K562 (cell line): ENCODE results near the gene RYR3. TPM values are rescaled to one million over a fixed set of nuclear protein-coding genes. Genes with fewer than 3 reads are reported as not detected.

Experiments
- ATAC-seq: fragments of 200-7000 bp; cut with Tn5 transposase; 3 replicates; pipeline ENCODE4 v1.9.1; 2020; ENCODE audit warnings: moderate library complexity
- Bru-seq: library from RNA; stranded (reverse); fragments of 400-500 nt; gene quantifications from one replicate; lab custom pipeline; 2021; lab: Mats Ljungman, UMichigan
- BruChase-seq, 2 experiments: library from RNA; stranded (reverse); fragments of 400-500 nt; gene quantifications; one replicate each; lab custom pipeline; 2021; lab: Mats Ljungman, UMichigan
- BruUV-seq: library from RNA; stranded (reverse); fragments of 400-500 nt; replicated peaks from 2 replicates; lab custom pipeline; 2021; lab: Mats Ljungman, UMichigan
- CTCF ChIA-PET: fragments of 300-600 bp; formaldehyde crosslinking; extraction: SDS; loops from one replicate; lab custom pipeline; 2021; ENCODE audit warnings: low intra/inter-chr PET ratio; lab: Yijun Ruan, JAX
- POLR2A ChIA-PET: fragments of 300-600, 350-650 bp; sonication (Branson Sonifier 250); formaldehyde crosslinking; extraction: SDS; loops from one replicate; lab custom pipeline; 2021; ENCODE audit warnings: antibody characterized with exemption, inconsistent platforms; lab: Yijun Ruan, JAX
- DNase-seq, 4 experiments: peaks; one replicate each; pipeline versions ENCODE4 v3.0.0 to v3.0.0-alpha.2; 2011 to 2018; ENCODE audit warnings: low spot score in 3 of 4, mixed read lengths in 3 of 4; ENCODE audit errors: extremely low read depth in 1 of 4
- FAIRE-seq: peaks from 2 replicates; lab custom pipeline; 2011; peaks lifted over from hg19 to GRCh38; lab: Jason Lieb, UNC
- H2AFZ ChIP-seq: 2 replicates; pipeline ENCODE4 v1.6.0; 2011; ENCODE audit warnings: low read depth, low read length, control low read depth, inconsistent platforms
- H3K27ac ChIP-seq: fragments of 200-600 bp; 3 replicates; pipeline ENCODE4 v1.8.0; 2011; ENCODE audit warnings: low read depth, mild to moderate bottlenecking, control low read depth, inconsistent platforms, low read length, moderate library complexity, mixed read lengths; ENCODE audit errors: extremely low read depth
- H3K27me3 ChIP-seq, 2 experiments: fragments of 300-600 bp in 1 of 2; 2 replicates in 1 of 2; 3 replicates in 1 of 2; pipeline versions ENCODE4 v1.6.0 to v1.8.0; 2011; ENCODE audit warnings: inconsistent platforms in 2 of 2, low read length in 2 of 2, mild to moderate bottlenecking in 1 of 2, mixed read lengths in 1 of 2, moderate library complexity in 1 of 2; ENCODE audit not compliant: control insufficient read depth in 2 of 2, insufficient read depth in 2 of 2
- H3K36me3 ChIP-seq: fragments of 300-600 bp; 3 replicates; pipeline ENCODE4 v1.8.0; 2011; ENCODE audit warnings: mild to moderate bottlenecking, low read length, inconsistent platforms; ENCODE audit not compliant: control insufficient read depth, insufficient read depth
- H3K4me1 ChIP-seq, 2 experiments: fragments of 200-600 bp in 1 of 2; replicated peaks in 1 of 2; 2 replicates in 1 of 2; 3 replicates in 1 of 2; pipeline versions ENCODE4 v1.5.1 to v1.8.0; 2011; ENCODE audit warnings: inconsistent platforms in 2 of 2, low read length in 2 of 2, mild to moderate bottlenecking in 1 of 2, mixed read lengths in 1 of 2, moderate library complexity in 1 of 2; ENCODE audit not compliant: control insufficient read depth in 2 of 2, insufficient read depth in 2 of 2
- H3K4me2 ChIP-seq: 2 replicates; pipeline ENCODE4 v1.6.1; 2011; ENCODE audit warnings: low read length, control low read depth, inconsistent platforms, mixed read lengths; ENCODE audit not compliant: insufficient read depth
- H3K4me3 ChIP-seq: fragments of 200-600 bp; sonication (generic), shearing (Covaris generic); 2 replicates; pipeline ENCODE4 v1.5.1; 2016; ENCODE audit warnings: control low read depth, inconsistent platforms
- H3K79me2 ChIP-seq: fragments of 200-600 bp; 3 replicates; pipeline ENCODE4 v1.8.0; 2011; ENCODE audit warnings: low read length, inconsistent platforms; ENCODE audit not compliant: control insufficient read depth, insufficient read depth
- H3K9ac ChIP-seq, 2 experiments: 2 replicates each; pipeline versions ENCODE4 v1.6.0 to v1.6.1; 2011; ENCODE audit warnings: low read depth in 2 of 2, low read length in 2 of 2, control low read depth in 1 of 2, inconsistent platforms in 1 of 2, mild to moderate bottlenecking in 1 of 2, mixed read lengths in 1 of 2; ENCODE audit not compliant: insufficient read depth in 1 of 2
- H3K9me1 ChIP-seq: one replicate; pipeline ENCODE4 v1.6.0; 2011; ENCODE audit warnings: inconsistent platforms, mild to moderate bottlenecking, low read length, moderate library complexity; ENCODE audit not compliant: control insufficient read depth, insufficient read depth
- H3K9me3 ChIP-seq: replicated peaks from 2 replicates; pipeline ENCODE4 v1.5.1; 2011; ENCODE audit warnings: low read depth, low read length, inconsistent platforms; ENCODE audit not compliant: control insufficient read depth, insufficient read depth
- H4K20me1 ChIP-seq: replicated peaks from 2 replicates; pipeline ENCODE4 v1.6.1; 2011; ENCODE audit warnings: low read length, inconsistent platforms, mixed read lengths; ENCODE audit not compliant: control insufficient read depth, insufficient read depth
- C11orf30 ChIP-seq: fragments of 450-650 bp; IDR thresholded peaks from 2 replicates; pipeline ENCODE4 v1.6.1; 2016; ENCODE audit warnings: low read depth, mild to moderate bottlenecking
- CHD4 ChIP-seq: fragments of 200-600 bp; sonication (generic); IDR thresholded peaks from 3 replicates; pipeline ENCODE4 v1.6.1; 2012; ENCODE audit warnings: low read depth, mild to moderate bottlenecking, mixed read lengths, low read length, inconsistent platforms; ENCODE audit not compliant: insufficient read depth, insufficient replicate concordance, poor library complexity, severe bottlenecking
- CSDE1 ChIP-seq, 2 experiments: fragments of 450-650 bp; IDR thresholded peaks; 2 replicates each; pipeline ENCODE4 v1.6.1; 2016; ENCODE audit warnings: mild to moderate bottlenecking in 1 of 2
- CXXC5 ChIP-seq: fragments of 250-450 bp; sonication (Bioruptor Pico); IDR thresholded peaks from 2 replicates; pipeline ENCODE4 v1.8.0; 2022; ENCODE audit warnings: inconsistent platforms, mild to moderate bottlenecking, moderate library complexity
- MAFG ChIP-seq: fragments of 450-650 bp; conservative IDR thresholded peaks from 2 replicates; pipeline ENCODE4 v1.6.1; 2016; ENCODE audit warnings: missing genetic modification characterization, missing compliant biosample characterization
- MIER1 ChIP-seq: fragments of 450-650 bp; IDR thresholded peaks from 2 replicates; pipeline ENCODE4 v1.6.1; 2016; ENCODE audit warnings: antibody characterized with exemption, mild to moderate bottlenecking, low read depth
- NCOA2 ChIP-seq, 2 experiments: fragments of 450-650 bp; IDR thresholded peaks; 2 replicates each; pipeline ENCODE4 v1.6.1; 2018; ENCODE audit warnings: mild to moderate bottlenecking in 2 of 2, moderate library complexity in 1 of 2; ENCODE audit not compliant: partially characterized antibody in 2 of 2
- ZNF146 ChIP-seq: IDR thresholded peaks from one replicate; pipeline ENCODE4 v1.6.1; 2018; ENCODE audit warnings: missing compliant biosample characterization; ENCODE audit not compliant: unreplicated experiment
- ZNF436 ChIP-seq: fragments of 250-450, 450-650 bp; sonication (Bioruptor Pico); formaldehyde crosslinking; IDR thresholded peaks from 2 replicates; pipeline ENCODE4 v1.7.0; 2020; ENCODE audit warnings: mild to moderate bottlenecking
- WGBS: fragments of 100-300 bp; shearing (Covaris generic); methylation state at CpG from one replicate; pipeline ENCODE4 v1.1.6; 2016; ENCODE audit warnings: low coverage, mixed read lengths; ENCODE audit not compliant: insufficient coverage; ENCODE audit errors: missing lambda C conversion rate; 5-methylcytosine and 5-hydroxymethylcytosine counted together
- in situ Hi-C: fragments of 300-500 bp; cut with MboI; formaldehyde crosslinking; loops from 4 replicates; pipeline ENCODE4 v1.15.0; 2018; ENCODE audit warnings: inconsistent platforms, mixed read lengths
- intact Hi-C: fragments of 100-400 bp; cut with micrococcal nuclease; formaldehyde crosslinking; loops from 2 replicates; pipeline ENCODE4 v1.14.2; 2022
- long read RNA-seq, 3 experiments: library from polyadenylated mRNA in 2 of 3; library from RNA in 1 of 3; unstranded in 2 of 3; stranded (forward) in 1 of 3; transcript quantifications; one replicate each; pipeline ENCODE4 v2.0.0, GENCODE V29; 2019 to 2022
- polyA minus RNA-seq, 3 experiments: library from RNA; depleted of rRNA, polyadenylated mRNA; stranded (reverse); fragments of >200 nt; gene quantifications; 2 replicates each; pipeline ENCODE4 v1.2.3, GENCODE V29; 2011
- polyA plus RNA-seq, 8 experiments: library from polyadenylated mRNA; depleted of rRNA in 4 of 8; stranded (reverse) in 5 of 8; unstranded in 3 of 8; fragments of >200 nt; fragmentation: Nextera tagmentation in 2 of 8; fragmentation: Illumina TruSeq in 1 of 8; extraction: Ambion mirVana in 2 of 8; extraction: Trizol in 1 of 8; gene quantifications; 2 replicates each; pipeline versions ENCODE4 v1.2.1 to v1.2.3, GENCODE V29; 2011 to 2014; ENCODE audit warnings: inconsistent platforms in 1 of 8, missing spikeins in 1 of 8
- total RNA-seq, 7 experiments: library from RNA; depleted of rRNA in 6 of 7; stranded (reverse); fragments of >200 nt in 6 of 7; fragmentation: Illumina TruSeq in 2 of 7; extraction: Trizol in 2 of 7; gene quantifications; 2 replicates each; pipeline versions ENCODE4 v1.2.1 to v1.2.3, GENCODE V29; 2011 to 2021; ENCODE audit warnings: low replicate concordance in 1 of 7
- TF ChIP-seq, protein P1 (sequence below): fragments of 250-450 bp; sonication (Bioruptor Pico); IDR thresholded peaks from 2 replicates; pipeline ENCODE4 v1.8.0; 2021; ENCODE audit warnings: moderate library complexity, mild to moderate bottlenecking, inconsistent platforms
- TF ChIP-seq, protein P2 (sequence below): fragments of 450-650 bp; IDR thresholded peaks from 2 replicates; pipeline ENCODE4 v1.7.0; 2016; ENCODE audit warnings: borderline replicate concordance
- TF ChIP-seq, protein P3 (sequence below): fragments of 250-450 bp; sonication (Bioruptor Pico); IDR thresholded peaks from 2 replicates; pipeline ENCODE4 v1.5.1; 2021; ENCODE audit warnings: mild to moderate bottlenecking

Gene RYR3
- total RNA-seq (2011; cell fraction: chromatin; rRNA removed; ENCODE audit: low replicate concordance) = not detected in 2 replicates
- not detected in 2 replicates for total RNA-seq (2011; cell fraction: nucleolus; rRNA removed)
- not detected in 2 replicates for total RNA-seq (2011; cell fraction: nucleoplasm; rRNA removed)
- total RNA-seq (2014; rRNA removed) (not detected in 2 replicates), total RNA-seq (2014; rRNA removed; fragmentation: Illumina TruSeq; extraction: Trizol) (not detected in 2 replicates), total RNA-seq (2015; rRNA removed; fragmentation: Illumina TruSeq; extraction: Trizol) (not detected in 2 replicates), total RNA-seq (2021) (not detected in 2 replicates), polyA plus RNA-seq (2011; rRNA removed) (not detected in 2 replicates), polyA plus RNA-seq (2014; fragmentation: Illumina TruSeq; extraction: Trizol) (not detected in 2 replicates), polyA plus RNA-seq (2014; fragmentation: Nextera tagmentation; extraction: Ambion mirVana) (under 1 TPM in 1 of 2 experiments, not detected in 1; 0.04 TPM), polyA plus RNA-seq (2014; rRNA removed) (not detected in 2 replicates), polyA minus RNA-seq (2011; rRNA and poly(A)+ RNA removed) (not detected in 2 replicates), Bru-seq, nascent RNA (percentile 0 among the genes with signal in this experiment), BruChase-seq, experiment 1, labeled RNA remaining after a 2-hour chase (percentile 0 among the genes with signal in this experiment), BruChase-seq, experiment 2, labeled RNA remaining after a 6-hour chase (percentile 1 among the genes with signal in this experiment)
- polyA plus RNA-seq (2011; cell fraction: cytosol; rRNA removed) = not detected in 2 replicates
- not detected in 2 replicates for polyA plus RNA-seq (2011; cell fraction: nucleus; rRNA removed)
- 0.03 and 0.22 TPM in 2 replicates for polyA plus RNA-seq (2012)
- polyA minus RNA-seq (2011; cell fraction: cytosol; rRNA and poly(A)+ RNA removed) = not detected in 2 replicates
- not detected in 2 replicates for polyA minus RNA-seq (2011; cell fraction: nucleus; rRNA and poly(A)+ RNA removed)
- long read RNA-seq, experiment 1, partial matches to known transcripts = 0 of 2 reads
- long read RNA-seq, experiment 1, other reads (novel, unspliced or antisense) = 2 of 2 reads
- long read RNA-seq, experiment 2 = 0 reads
- long read RNA-seq, experiment 3 = 0 reads

DNA sequence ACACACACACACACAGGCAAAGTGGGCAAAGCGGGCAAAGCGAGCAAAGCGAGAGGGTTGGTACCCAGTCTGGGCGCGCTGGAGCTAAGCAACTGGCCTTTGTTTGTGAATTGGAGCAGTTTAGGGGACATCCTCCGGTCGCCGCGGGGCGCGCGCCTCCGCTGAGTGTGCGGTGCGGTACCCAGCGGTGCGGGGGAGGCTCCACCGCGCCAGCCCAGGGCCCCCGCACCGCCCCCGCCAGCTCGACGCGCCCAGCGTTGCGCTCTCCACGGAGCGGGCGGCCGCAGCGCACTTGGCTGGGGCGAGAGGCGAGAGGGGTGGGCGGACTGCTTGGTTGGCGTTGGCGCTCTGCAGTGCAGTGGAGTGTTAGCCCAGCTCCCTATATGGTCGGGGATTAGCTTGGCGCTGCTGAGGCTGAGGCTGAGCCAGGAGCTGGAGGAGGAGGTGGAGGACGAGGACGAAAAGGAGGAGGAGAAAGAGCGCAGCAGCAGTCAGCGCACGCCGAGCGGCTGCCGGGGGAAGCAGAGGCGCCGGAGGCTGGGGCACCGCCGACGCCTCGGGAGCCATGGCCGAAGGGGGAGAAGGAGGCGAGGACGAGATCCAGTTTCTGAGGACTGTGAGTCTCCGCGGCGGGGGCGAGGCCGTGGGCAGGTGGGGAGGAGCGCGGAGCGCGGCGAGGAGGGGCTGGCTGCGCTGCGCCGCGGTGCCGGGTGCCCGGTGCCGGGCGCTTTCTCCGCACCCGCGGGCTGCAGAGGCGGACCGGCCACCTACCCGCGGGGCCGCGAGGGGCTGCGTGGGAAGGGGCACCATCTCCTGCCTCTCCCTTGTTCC, at the start of gene RYR3:
RYR3 (plus strand) TSS at position 487 of the 831 bp plus-strand sequence; CDS start at position 566, 79 bp downstream.
- no peak for ATAC-seq
- no peak within 1 kb of the TSS for H3K4me2 ChIP-seq
- H3K27me3 ChIP-seq = peaks cover 6 to 21% of the 10 kb centered on the region in 2 experiments; a peak in 4 of 5 replicates
- no peaks in the 10 kb centered on the region for H3K9me3 ChIP-seq
- H3K4me3 ChIP-seq = no peak within 1 kb of the TSS
- ChIA-PET CTCF (no interaction called here), POLR2A (no interaction called here)
- intact Hi-C loops = no loop called here
- H3K79me2 ChIP-seq = no peaks in the 10 kb centered on the region
- no peak for FAIRE-seq
- H4K20me1 ChIP-seq = no peaks in the 10 kb centered on the region
- WGBS = 3% methylated on average over 58 of the region's 84 CpGs
- DNase-seq = no peak
- in situ Hi-C loops = no loop called here
- H3K4me1 ChIP-seq = 0 out of 5 replicates have a peak, but pooled peaks cover 0 to 4% of the 10 kb centered on the region in 2 experiments
- no peaks in the 10 kb centered on the region for H3K9me1 ChIP-seq
- no TSS peak for BruUV-seq
- no peak within 1 kb of the TSS for H3K27ac ChIP-seq
- no peak within 1 kb of the TSS for H3K9ac ChIP-seq
- no peaks in the 10 kb centered on the region for H3K36me3 ChIP-seq
- H2AFZ ChIP-seq = no peak within 1 kb of the TSS
- TF ChIP-seq ZNF146 = no peak
- no peak for TF ChIP-seq C11orf30
- TF ChIP-seq, protein P1, sequence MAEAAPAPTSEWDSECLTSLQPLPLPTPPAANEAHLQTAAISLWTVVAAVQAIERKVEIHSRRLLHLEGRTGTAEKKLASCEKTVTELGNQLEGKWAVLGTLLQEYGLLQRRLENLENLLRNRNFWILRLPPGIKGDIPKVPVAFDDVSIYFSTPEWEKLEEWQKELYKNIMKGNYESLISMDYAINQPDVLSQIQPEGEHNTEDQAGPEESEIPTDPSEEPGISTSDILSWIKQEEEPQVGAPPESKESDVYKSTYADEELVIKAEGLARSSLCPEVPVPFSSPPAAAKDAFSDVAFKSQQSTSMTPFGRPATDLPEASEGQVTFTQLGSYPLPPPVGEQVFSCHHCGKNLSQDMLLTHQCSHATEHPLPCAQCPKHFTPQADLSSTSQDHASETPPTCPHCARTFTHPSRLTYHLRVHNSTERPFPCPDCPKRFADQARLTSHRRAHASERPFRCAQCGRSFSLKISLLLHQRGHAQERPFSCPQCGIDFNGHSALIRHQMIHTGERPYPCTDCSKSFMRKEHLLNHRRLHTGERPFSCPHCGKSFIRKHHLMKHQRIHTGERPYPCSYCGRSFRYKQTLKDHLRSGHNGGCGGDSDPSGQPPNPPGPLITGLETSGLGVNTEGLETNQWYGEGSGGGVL (CRISPR knock-in tag) = no peak
- TF ChIP-seq, protein P2, sequence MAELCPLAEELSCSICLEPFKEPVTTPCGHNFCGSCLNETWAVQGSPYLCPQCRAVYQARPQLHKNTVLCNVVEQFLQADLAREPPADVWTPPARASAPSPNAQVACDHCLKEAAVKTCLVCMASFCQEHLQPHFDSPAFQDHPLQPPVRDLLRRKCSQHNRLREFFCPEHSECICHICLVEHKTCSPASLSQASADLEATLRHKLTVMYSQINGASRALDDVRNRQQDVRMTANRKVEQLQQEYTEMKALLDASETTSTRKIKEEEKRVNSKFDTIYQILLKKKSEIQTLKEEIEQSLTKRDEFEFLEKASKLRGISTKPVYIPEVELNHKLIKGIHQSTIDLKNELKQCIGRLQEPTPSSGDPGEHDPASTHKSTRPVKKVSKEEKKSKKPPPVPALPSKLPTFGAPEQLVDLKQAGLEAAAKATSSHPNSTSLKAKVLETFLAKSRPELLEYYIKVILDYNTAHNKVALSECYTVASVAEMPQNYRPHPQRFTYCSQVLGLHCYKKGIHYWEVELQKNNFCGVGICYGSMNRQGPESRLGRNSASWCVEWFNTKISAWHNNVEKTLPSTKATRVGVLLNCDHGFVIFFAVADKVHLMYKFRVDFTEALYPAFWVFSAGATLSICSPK = no peak
- no peak for TF ChIP-seq CSDE1 (IDR thresholded peaks at IDR 0.05)
- TF ChIP-seq MAFG = no peak
- TF ChIP-seq ZNF436 (CRISPR knock-in tag) = no peak
- TF ChIP-seq NCOA2 (IDR thresholded peaks at IDR 0.05; ENCODE audit: partially characterized antibody in 2 of 2) = no peak
- no peak for TF ChIP-seq CXXC5 (CRISPR knock-in tag)
- TF ChIP-seq MIER1 = no peak
- TF ChIP-seq, protein P3, sequence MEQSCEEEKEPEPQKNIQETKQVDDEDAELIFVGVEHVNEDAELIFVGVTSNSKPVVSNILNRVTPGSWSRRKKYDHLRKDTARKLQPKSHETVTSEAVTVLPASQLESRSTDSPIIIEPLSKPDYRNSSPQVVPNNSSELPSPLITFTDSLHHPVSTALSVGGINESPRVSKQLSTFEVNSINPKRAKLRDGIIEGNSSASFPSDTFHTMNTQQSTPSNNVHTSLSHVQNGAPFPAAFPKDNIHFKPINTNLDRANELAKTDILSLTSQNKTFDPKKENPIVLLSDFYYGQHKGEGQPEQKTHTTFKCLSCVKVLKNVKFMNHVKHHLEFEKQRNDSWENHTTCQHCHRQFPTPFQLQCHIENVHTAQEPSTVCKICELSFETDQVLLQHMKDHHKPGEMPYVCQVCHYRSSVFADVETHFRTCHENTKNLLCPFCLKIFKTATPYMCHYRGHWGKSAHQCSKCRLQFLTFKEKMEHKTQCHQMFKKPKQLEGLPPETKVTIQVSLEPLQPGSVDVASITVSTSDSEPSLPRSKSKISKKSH (CRISPR knock-in tag) = no peak
- no peak for TF ChIP-seq CHD4
